ENCODE data around the gene PHF12.

DNA sequence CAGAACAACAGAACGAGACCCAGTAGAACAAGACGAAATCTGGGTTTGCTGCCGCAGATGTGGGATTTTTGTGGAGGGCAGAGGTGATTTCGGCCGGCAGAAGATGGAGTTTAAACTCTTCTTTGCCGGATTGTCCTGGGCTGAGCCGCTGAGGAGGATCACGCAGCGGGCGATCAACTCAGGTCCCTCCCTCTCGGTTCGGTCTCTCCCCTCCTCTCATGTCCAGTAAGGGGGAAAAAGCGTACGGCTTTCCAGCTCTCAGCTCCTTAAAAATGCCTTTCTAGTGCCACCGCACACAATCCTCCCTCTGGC, 2.5 kb downstream of the PHF12 start:
- TF ChIP-seq, protein P1, sequence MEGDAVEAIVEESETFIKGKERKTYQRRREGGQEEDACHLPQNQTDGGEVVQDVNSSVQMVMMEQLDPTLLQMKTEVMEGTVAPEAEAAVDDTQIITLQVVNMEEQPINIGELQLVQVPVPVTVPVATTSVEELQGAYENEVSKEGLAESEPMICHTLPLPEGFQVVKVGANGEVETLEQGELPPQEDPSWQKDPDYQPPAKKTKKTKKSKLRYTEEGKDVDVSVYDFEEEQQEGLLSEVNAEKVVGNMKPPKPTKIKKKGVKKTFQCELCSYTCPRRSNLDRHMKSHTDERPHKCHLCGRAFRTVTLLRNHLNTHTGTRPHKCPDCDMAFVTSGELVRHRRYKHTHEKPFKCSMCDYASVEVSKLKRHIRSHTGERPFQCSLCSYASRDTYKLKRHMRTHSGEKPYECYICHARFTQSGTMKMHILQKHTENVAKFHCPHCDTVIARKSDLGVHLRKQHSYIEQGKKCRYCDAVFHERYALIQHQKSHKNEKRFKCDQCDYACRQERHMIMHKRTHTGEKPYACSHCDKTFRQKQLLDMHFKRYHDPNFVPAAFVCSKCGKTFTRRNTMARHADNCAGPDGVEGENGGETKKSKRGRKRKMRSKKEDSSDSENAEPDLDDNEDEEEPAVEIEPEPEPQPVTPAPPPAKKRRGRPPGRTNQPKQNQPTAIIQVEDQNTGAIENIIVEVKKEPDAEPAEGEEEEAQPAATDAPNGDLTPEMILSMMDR (IDR thresholded peaks at IDR 0.05), result no peak
- no peak for TF ChIP-seq POLR2A (IDR thresholded peaks at IDR 0.05)
